ENCODE data around the gene SHISA8. TPM values are rescaled to one million over a fixed set of nuclear protein-coding genes. Genes with fewer than 3 reads are reported as not detected.

SHISA8 gene
- total RNA-seq, 1 donor from 2014 or later: not detected

DNA sequence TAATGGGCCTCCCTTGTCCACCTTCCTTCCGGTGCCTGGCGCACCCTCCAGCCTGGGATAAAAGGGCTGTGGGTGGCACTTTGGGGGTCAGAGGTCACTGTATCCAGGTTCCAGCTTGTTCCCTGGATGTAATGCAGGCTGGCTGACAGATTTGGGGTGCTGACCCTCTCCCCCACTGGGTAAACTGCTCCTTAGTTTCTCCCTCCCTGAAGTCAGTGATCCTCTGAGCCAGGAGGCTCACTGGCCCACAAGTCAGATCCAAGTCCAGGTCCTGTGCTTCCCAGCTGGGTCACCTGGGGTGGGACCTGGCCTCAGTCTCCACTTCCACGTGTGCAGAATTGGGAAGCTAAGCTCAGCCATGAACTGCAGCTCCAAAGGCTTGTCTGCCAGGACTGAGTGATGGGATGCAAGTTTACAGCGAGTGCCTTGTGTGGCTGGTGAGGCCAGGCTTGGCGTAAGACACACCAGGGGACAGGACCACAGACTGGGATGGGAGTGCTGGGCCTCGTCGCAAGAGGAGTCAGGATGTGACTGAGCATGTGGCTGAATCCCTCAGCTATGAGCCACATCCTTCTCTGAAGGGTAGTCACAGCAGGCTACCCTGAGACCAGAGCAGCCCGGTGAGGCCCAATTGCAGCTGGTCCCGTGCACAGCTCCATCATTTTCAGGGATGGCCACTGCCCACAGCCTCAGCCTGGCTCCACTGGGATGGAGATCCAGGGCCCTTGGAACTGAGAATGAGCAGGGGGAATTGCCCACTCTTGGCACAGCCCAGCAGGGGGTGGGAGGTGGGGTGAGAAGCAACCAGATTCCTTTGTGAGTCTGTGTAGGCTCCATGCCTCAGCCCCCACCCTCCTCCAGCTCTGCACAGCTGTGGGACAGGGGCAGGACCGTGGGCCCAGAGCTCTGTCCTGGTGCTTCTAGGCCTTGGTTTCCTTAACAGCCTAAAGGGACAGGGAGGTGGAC is 7.2 kb downstream of the SHISA8 start:
- H3K36me3 Mint-ChIP-seq (ENCODE audit: low read depth): peaks cover 9% of the 10 kb centered on the region
- H3K4me3 Mint-ChIP-seq (ENCODE audit: unreplicated experiment): no peak overlapping the region
- H3K4me1 Mint-ChIP-seq (ENCODE audit: low read depth): peaks cover 2% of the 10 kb centered on the region
- TF ChIP-seq, protein P1, sequence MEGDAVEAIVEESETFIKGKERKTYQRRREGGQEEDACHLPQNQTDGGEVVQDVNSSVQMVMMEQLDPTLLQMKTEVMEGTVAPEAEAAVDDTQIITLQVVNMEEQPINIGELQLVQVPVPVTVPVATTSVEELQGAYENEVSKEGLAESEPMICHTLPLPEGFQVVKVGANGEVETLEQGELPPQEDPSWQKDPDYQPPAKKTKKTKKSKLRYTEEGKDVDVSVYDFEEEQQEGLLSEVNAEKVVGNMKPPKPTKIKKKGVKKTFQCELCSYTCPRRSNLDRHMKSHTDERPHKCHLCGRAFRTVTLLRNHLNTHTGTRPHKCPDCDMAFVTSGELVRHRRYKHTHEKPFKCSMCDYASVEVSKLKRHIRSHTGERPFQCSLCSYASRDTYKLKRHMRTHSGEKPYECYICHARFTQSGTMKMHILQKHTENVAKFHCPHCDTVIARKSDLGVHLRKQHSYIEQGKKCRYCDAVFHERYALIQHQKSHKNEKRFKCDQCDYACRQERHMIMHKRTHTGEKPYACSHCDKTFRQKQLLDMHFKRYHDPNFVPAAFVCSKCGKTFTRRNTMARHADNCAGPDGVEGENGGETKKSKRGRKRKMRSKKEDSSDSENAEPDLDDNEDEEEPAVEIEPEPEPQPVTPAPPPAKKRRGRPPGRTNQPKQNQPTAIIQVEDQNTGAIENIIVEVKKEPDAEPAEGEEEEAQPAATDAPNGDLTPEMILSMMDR (IDR thresholded peaks at IDR 0.05): no peak
- no peaks in the 10 kb centered on the region for H3K9me3 Mint-ChIP-seq (ENCODE audit: low read depth)
- H3K27ac Mint-ChIP-seq (ENCODE audit: unreplicated experiment): no peak overlapping the region
- H3K27me3 Mint-ChIP-seq (ENCODE audit: low read depth): peaks cover 15% of the 10 kb centered on the region
- no peak for DNase-seq (ENCODE audit: low spot score)

- Mint-ChIP-seq H3K4me1 (ENCODE audit: low read depth) (peaks cover 2% of the 10 kb centered on the region), H3K27ac (ENCODE audit: unreplicated experiment) (no peak overlapping the region), H3K9me3 (ENCODE audit: low read depth) (no peaks in the 10 kb centered on the region), H3K36me3 (ENCODE audit: low read depth) (peaks cover 9% of the 10 kb centered on the region), H3K4me3 (ENCODE audit: unreplicated experiment) (no peak overlapping the region), H3K27me3 (ENCODE audit: low read depth) (peaks cover 6% of the 10 kb centered on the region)
- no peak for DNase-seq (ENCODE audit: low spot score)
- TF ChIP-seq, protein P1 (IDR thresholded peaks at IDR 0.05): no peak
These were observed 8.1 kb downstream of the SHISA8 start for GRCh38 chr22:41906822-41907221.

DNA sequence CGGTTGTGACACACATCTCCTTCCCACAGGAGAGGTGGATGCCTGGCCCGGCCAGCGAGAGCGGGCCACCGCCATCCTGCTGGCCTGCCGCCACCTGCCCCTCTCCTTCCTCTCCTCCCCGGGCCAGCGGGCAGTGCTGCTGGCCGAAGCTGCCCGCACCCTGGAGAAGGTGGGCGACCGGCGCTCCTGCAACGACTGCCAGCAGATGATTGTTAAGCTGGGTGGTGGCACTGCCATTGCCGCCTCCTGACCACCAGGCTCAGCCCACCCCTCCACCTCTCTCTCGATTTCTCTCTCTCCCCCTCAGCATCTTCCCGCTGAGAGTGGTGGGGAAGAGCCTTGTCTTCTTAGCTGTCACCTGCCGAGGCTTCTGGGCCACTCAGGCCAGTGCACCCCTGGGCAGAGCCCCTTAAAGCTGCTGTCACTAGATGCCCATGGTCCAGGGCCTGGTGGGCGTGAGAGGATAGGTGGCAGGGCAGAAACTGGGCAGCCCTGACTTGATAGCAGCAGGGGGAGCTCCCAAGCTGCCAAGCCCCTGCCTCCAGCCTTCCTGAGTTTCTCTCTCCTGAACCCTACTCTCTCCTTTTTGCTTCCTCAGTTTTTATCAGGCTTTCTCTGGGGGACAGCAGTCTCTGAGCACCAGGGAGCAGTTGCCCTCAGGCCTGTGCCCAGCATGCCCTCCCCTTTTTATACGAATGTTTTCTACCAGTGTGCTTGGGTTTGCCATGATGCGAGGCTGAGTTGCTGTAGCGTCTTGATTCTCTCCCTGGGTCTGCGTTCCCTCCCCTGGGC is 9.3 kb downstream of the SHISA8 start:
- Mint-ChIP-seq H3K9me3 (ENCODE audit: low read depth) (no peaks in the 10 kb centered on the region), H3K27ac (ENCODE audit: unreplicated experiment) (no peak overlapping the region), H3K4me3 (ENCODE audit: unreplicated experiment) (no peak overlapping the region), H3K4me1 (ENCODE audit: low read depth) (no peaks in the 10 kb centered on the region), H3K27me3 (ENCODE audit: low read depth) (no peaks in the 10 kb centered on the region), H3K36me3 (ENCODE audit: low read depth) (peaks cover 9% of the 10 kb centered on the region)
- DNase-seq (ENCODE audit: low spot score): no peak
- TF ChIP-seq, protein P1 (IDR thresholded peaks at IDR 0.05): no peak

- DNase-seq (ENCODE audit: low spot score): no peak
- Mint-ChIP-seq H3K4me1 (ENCODE audit: low read depth) (no peaks in the 10 kb centered on the region), H3K9me3 (ENCODE audit: low read depth) (no peaks in the 10 kb centered on the region), H3K27me3 (ENCODE audit: low read depth) (no peaks in the 10 kb centered on the region), H3K4me3 (ENCODE audit: unreplicated experiment) (no peak overlapping the region), H3K27ac (ENCODE audit: unreplicated experiment) (no peak overlapping the region), H3K36me3 (ENCODE audit: low read depth) (peaks cover 12% of the 10 kb centered on the region)
- TF ChIP-seq, protein P1 (IDR thresholded peaks at IDR 0.05): no peak
These were observed 10.1 kb downstream of the SHISA8 start for GRCh38 chr22:41904450-41905410.
